Esophagus squamous epithelium (tissue), 4 donors: ENCODE results near the gene RAI14.

ENCODE experiments used
- CTCF ChIP-seq, 6 experiments: fragments of 450-650 bp in 4 of 6; fragments of 200-600 bp in 2 of 6; sonication (generic) in 2 of 6; IDR thresholded peaks; one replicate each; pipeline ENCODE4 v1.5.1; 2016 to 2019; ENCODE audit warnings: antibody characterized with exemption in 6 of 6, mild to moderate bottlenecking in 4 of 6, moderate library complexity in 4 of 6
- POLR2A ChIP-seq, 4 donors: fragments of 450-650 bp; IDR thresholded peaks; one replicate each; pipeline ENCODE4 v1.6.1; 2017; ENCODE audit warnings: antibody characterized with exemption in 4 of 4, mild to moderate bottlenecking in 4 of 4, moderate library complexity in 3 of 4

DNA sequence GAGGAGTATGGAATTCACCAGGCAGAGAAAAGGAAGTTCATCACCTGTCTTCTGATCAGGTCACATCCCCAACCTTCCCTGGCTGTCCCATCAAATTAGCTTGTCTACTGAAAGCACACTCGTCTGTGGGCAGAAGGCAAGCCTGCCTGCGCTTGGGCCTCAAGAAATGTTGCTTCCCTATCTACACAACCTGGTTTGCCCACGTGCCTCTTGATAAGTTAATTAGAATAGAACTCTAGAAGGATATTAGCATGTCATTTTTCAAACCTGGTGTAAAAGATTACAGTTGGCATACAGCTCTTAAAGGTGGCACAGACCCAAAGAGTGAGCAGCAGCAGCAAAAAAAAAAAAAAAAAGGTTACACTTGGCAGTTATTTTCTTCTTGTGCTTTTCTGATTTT lies 188.0 kb downstream of the RAI14 start:
- TF ChIP-seq CTCF (IDR thresholded peaks at IDR 0.05), result no peak
- TF ChIP-seq POLR2A (IDR thresholded peaks at IDR 0.05), result no peak
